ENCODE measurements around the gene CHIC2. TPM values are rescaled to one million over a fixed set of nuclear protein-coding genes. Genes with fewer than 3 reads are reported as not detected.

Gene CHIC2
- polyA plus RNA-seq, 1 experiment: 15.6 TPM

- Histone ChIP-seq H3K4me3 (ENCODE audit: low read depth, low read length) (peak overlapping the region; percentile 87), H3K27me3 (ENCODE audit: control insufficient read depth, insufficient read depth, low read length) (no peaks in the 10 kb centered on the region), H3K36me3 (ENCODE audit: control insufficient read depth, insufficient read depth, low read length) (no peaks in the 10 kb centered on the region)
- DNase-seq (ENCODE audit: low read depth): no peak
- no peak for TF ChIP-seq CTCF (IDR thresholded peaks at IDR 0.05; ENCODE audit: insufficient read depth, low read depth, low read length)
- ChIA-PET POLR2A (interaction anchor here (0.6 kb wide), 1 partner anchor 750 kb away, joined by 3 read pairs; no protein-coding TSS in a partner anchor), CTCF (interaction anchor here (0.6 to 1.6 kb wide), 6 partner anchors 27 to 1343 kb away, joined by 3 to 5 read pairs (median 4); no protein-coding TSS in a partner anchor)
Observed at GRCh38 chr4:54063229-54063628, 1.2 kb downstream of the CHIC2 start.

GRCh38 chr4:54062392-54062791, 2.0 kb downstream of the CHIC2 start:
- ChIA-PET POLR2A (no interaction called here), CTCF (interaction anchor here (1.6 kb wide), 1 partner anchor 158 kb away, joined by 4 read pairs; no protein-coding TSS in a partner anchor)
- H3K36me3 ChIP-seq (ENCODE audit: control insufficient read depth, insufficient read depth, low read length): no peaks in the 10 kb centered on the region
- H3K4me3 ChIP-seq (ENCODE audit: low read depth, low read length): peak overlapping the region; percentile 87
- H3K27me3 ChIP-seq (ENCODE audit: control insufficient read depth, insufficient read depth, low read length): no peaks in the 10 kb centered on the region
- TF ChIP-seq CTCF (IDR thresholded peaks at IDR 0.05; ENCODE audit: insufficient read depth, low read depth, low read length): no peak
- DNase-seq (ENCODE audit: low read depth): no peak

GRCh38 chr4:54061873-54062272, 2.5 kb downstream of the CHIC2 start:
- Histone ChIP-seq H3K36me3 (ENCODE audit: control insufficient read depth, insufficient read depth, low read length) (no peaks in the 10 kb centered on the region), H3K4me3 (ENCODE audit: low read depth, low read length) (peak overlapping the region; percentile 87), H3K27me3 (ENCODE audit: control insufficient read depth, insufficient read depth, low read length) (no peaks in the 10 kb centered on the region)
- CTCF ChIA-PET: no interaction called here
- DNase-seq (ENCODE audit: low read depth): no peak
- POLR2A ChIA-PET: no interaction called here
- no peak for TF ChIP-seq CTCF (IDR thresholded peaks at IDR 0.05; ENCODE audit: insufficient read depth, low read depth, low read length)

GRCh38 chr4:54061067-54061466, 3.3 kb downstream of the CHIC2 start:
- ChIA-PET CTCF (no interaction called here), POLR2A (no interaction called here)
- Histone ChIP-seq H3K4me3 (ENCODE audit: low read depth, low read length) (peak overlapping the region; percentile 87), H3K27me3 (ENCODE audit: control insufficient read depth, insufficient read depth, low read length) (no peaks in the 10 kb centered on the region), H3K36me3 (ENCODE audit: control insufficient read depth, insufficient read depth, low read length) (no peaks in the 10 kb centered on the region)
- no peak for DNase-seq (ENCODE audit: low read depth)
- TF ChIP-seq CTCF (IDR thresholded peaks at IDR 0.05; ENCODE audit: insufficient read depth, low read depth, low read length): no peak

- ChIA-PET POLR2A (no interaction called here), CTCF (no interaction called here)
- Histone ChIP-seq H3K36me3 (ENCODE audit: control insufficient read depth, insufficient read depth, low read length) (no peaks in the 10 kb centered on the region), H3K27me3 (ENCODE audit: control insufficient read depth, insufficient read depth, low read length) (no peaks in the 10 kb centered on the region), H3K4me3 (ENCODE audit: low read depth, low read length) (peak overlapping the region; percentile 11; the same call in 1 of the 2 replicates)
- TF ChIP-seq CTCF (IDR thresholded peaks at IDR 0.05; ENCODE audit: insufficient read depth, low read depth, low read length): no peak
- no peak for DNase-seq (ENCODE audit: low read depth)
Observed at GRCh38 chr4:54060116-54060515, 4.3 kb downstream of the CHIC2 start.
